HepG2 (cell line): ENCODE data around the gene POU3F1. TPM values are rescaled to one million over a fixed set of nuclear protein-coding genes. Genes with fewer than 3 reads are reported as not detected.

Experiments used
- ATAC-seq: fragments of 200-7000 bp; cut with Tn5 transposase; 3 replicates; pipeline ENCODE4 v1.9.1; 2020; ENCODE audit warnings: mild to moderate bottlenecking, moderate library complexity
- BruUV-seq: library from RNA; stranded (reverse); fragments of 400-500 nt; replicated peaks from 2 replicates; lab custom pipeline; 2021; lab: Mats Ljungman, UMichigan
- CTCF ChIA-PET: fragments of 300-600 bp; formaldehyde crosslinking; extraction: SDS; loops from one replicate; lab custom pipeline; 2021; ENCODE audit warnings: low total read pairs, inconsistent platforms, low intra/inter-chr PET ratio; lab: Yijun Ruan, JAX
- POLR2A ChIA-PET: fragments of 350-600 bp; sonication (Branson Sonifier 250); formaldehyde crosslinking; loops from one replicate; lab custom pipeline; 2020; ENCODE audit warnings: antibody characterized with exemption, inconsistent platforms; lab: Yijun Ruan, JAX
- DNase-seq: peaks from one replicate; pipeline ENCODE4 v3.0.0-alpha.2; 2015; ENCODE audit warnings: low spot score
- FAIRE-seq: peaks from 3 replicates; lab custom pipeline; 2011; peaks lifted over from hg19 to GRCh38; lab: Jason Lieb, UNC
- H2AFZ ChIP-seq: one replicate; pipeline ENCODE4 v1.6.1; 2011; ENCODE audit warnings: low read length, inconsistent platforms
- H3K27ac ChIP-seq: fragments of 300-600 bp; 3 replicates; pipeline ENCODE4 v1.8.0; 2011; ENCODE audit warnings: mixed run types, mild to moderate bottlenecking, mixed read lengths, low read length, inconsistent platforms; ENCODE audit not compliant: insufficient read depth; ENCODE audit errors: extremely low read length
- H3K27me3 ChIP-seq, 2 experiments: fragments of 200-600 bp in 1 of 2; 2 replicates in 1 of 2; 3 replicates in 1 of 2; pipeline versions ENCODE4 v1.6.0 to v1.8.0; 2011; ENCODE audit warnings: low read length in 2 of 2, mild to moderate bottlenecking in 2 of 2, moderate library complexity in 2 of 2, inconsistent platforms in 1 of 2; ENCODE audit not compliant: insufficient read depth in 2 of 2, control insufficient read depth in 1 of 2
- H3K36me3 ChIP-seq, 2 experiments: fragments of 200-600 bp in 1 of 2; replicated peaks in 1 of 2; 2 replicates in 1 of 2; 3 replicates in 1 of 2; pipeline versions ENCODE4 v1.5.1 to v1.8.0; 2011; ENCODE audit warnings: low read length in 2 of 2, inconsistent platforms in 1 of 2; ENCODE audit not compliant: insufficient read depth in 2 of 2, control insufficient read depth in 1 of 2
- H3K4me1 ChIP-seq: 2 replicates; pipeline ENCODE4 v1.5.1; 2012; ENCODE audit warnings: low read length, inconsistent platforms; ENCODE audit not compliant: insufficient read depth
- H3K4me2 ChIP-seq: 2 replicates; pipeline ENCODE4 v1.6.0; 2011; ENCODE audit warnings: low read depth, low read length, inconsistent platforms
- H3K4me3 ChIP-seq, 3 experiments: fragments of 200-600 bp in 1 of 3; sonication (generic), shearing (Covaris generic) in 1 of 3; replicated peaks in 1 of 3; 2 replicates each; pipeline ENCODE4 v1.5.1; 2011 to 2016; ENCODE audit warnings: low read length in 3 of 3, inconsistent platforms in 2 of 3, low read depth in 2 of 3, mild to moderate bottlenecking in 2 of 3, control low read depth in 1 of 3, mixed read lengths in 1 of 3; ENCODE audit not compliant: insufficient read depth in 1 of 3
- H3K79me2 ChIP-seq: one replicate; pipeline ENCODE4 v1.6.1; 2011; ENCODE audit warnings: low read length, inconsistent platforms; ENCODE audit not compliant: insufficient read depth
- H3K9ac ChIP-seq: 2 replicates; pipeline ENCODE4 v1.6.0; 2011; ENCODE audit warnings: mild to moderate bottlenecking, low read depth, low read length, inconsistent platforms; ENCODE audit not compliant: insufficient read depth
- H3K9me3 ChIP-seq: 2 replicates; pipeline ENCODE4 v1.5.1; 2012; ENCODE audit warnings: mild to moderate bottlenecking, low read length
- H4K20me1 ChIP-seq: 2 replicates; pipeline ENCODE4 v1.6.0; 2011; ENCODE audit warnings: inconsistent platforms, mild to moderate bottlenecking, low read length, moderate library complexity; ENCODE audit not compliant: insufficient read depth
- ATM ChIP-seq: fragments of 450-650 bp; IDR thresholded peaks from 2 replicates; pipeline ENCODE4 v1.7.1; 2017; ENCODE audit warnings: mild to moderate bottlenecking, borderline replicate concordance
- FOXM1 ChIP-seq: sonication (generic); formaldehyde crosslinking; IDR thresholded peaks from 2 replicates; pipeline ENCODE4 v1.5.0; 2020; ENCODE audit warnings: missing genetic modification reagents
- HIC2 ChIP-seq: sonication (generic); formaldehyde crosslinking; IDR thresholded peaks from 2 replicates; pipeline ENCODE4 v1.9.0; 2022; ENCODE audit warnings: low read depth, missing genetic modification reagents
- MLXIP ChIP-seq: sonication (generic); formaldehyde crosslinking; IDR thresholded peaks from 2 replicates; pipeline ENCODE4 v1.9.0; 2021; ENCODE audit warnings: missing genetic modification reagents, borderline replicate concordance
- RBAK ChIP-seq: sonication (generic); formaldehyde crosslinking; IDR thresholded peaks from 2 replicates; pipeline ENCODE4 v1.5.1; 2020; ENCODE audit warnings: mild to moderate bottlenecking, missing genetic modification reagents
- RELA ChIP-seq: sonication (generic); formaldehyde crosslinking; IDR thresholded peaks from 2 replicates; pipeline ENCODE4 v1.4.0; 2020; ENCODE audit warnings: missing genetic modification reagents
- SAP130 ChIP-seq: IDR thresholded peaks from 2 replicates; pipeline ENCODE4 v1.6.1; 2016; ENCODE audit warnings: low read depth
- SOX6 ChIP-seq, 2 experiments: fragments of 450-650 bp in 1 of 2; sonication (generic) in 1 of 2; formaldehyde crosslinking in 1 of 2; IDR thresholded peaks; 2 replicates each; pipeline versions ENCODE4 v1.4.0 to v1.6.1; 2017 to 2020; ENCODE audit warnings: antibody characterized with exemption in 1 of 2, mild to moderate bottlenecking in 1 of 2, missing genetic modification reagents in 1 of 2
- ZNF841 ChIP-seq: sonication (generic); formaldehyde crosslinking; IDR thresholded peaks from 2 replicates; pipeline ENCODE4 v1.8.1; 2023; ENCODE audit warnings: missing genetic modification reagents, borderline replicate concordance
- WGBS: methylation state at CpG from one replicate; pipeline ENCODE4 v1.1.6; 2017; ENCODE audit warnings: low lambda C conversion rate; 5-methylcytosine and 5-hydroxymethylcytosine counted together
- in situ Hi-C: cut with HindIII; loops from 2 replicates; pipeline ENCODE4 v1.10.0; 2017; ENCODE audit warnings: low pct_unique_long_range_greater_than_20kb; ENCODE audit not compliant: extremely low pct_ligation_motif_present
- intact Hi-C: fragments of 100-400 bp; cut with micrococcal nuclease; formaldehyde crosslinking; loops from one replicate; pipeline ENCODE4 v1.10.0; 2022; ENCODE audit not compliant: unreplicated experiment
- polyA plus RNA-seq, 8 experiments: library from polyadenylated mRNA; depleted of rRNA in 3 of 8; stranded (reverse) in 7 of 8; unstranded in 1 of 8; fragments of >200 nt; fragmentation: Illumina TruSeq in 4 of 8; extraction: Trizol in 4 of 8; gene quantifications; 2 replicates each; pipeline versions ENCODE4 v1.2.1 to v1.2.3, GENCODE V29; 2011 to 2016; ENCODE audit warnings: low read depth in 4 of 8, missing spikeins in 1 of 8, mixed read lengths in 1 of 8; ENCODE audit not compliant: insufficient read depth in 1 of 8
- total RNA-seq, 5 experiments: library from RNA; depleted of rRNA; stranded (reverse); fragments of >200 nt; fragmentation: Illumina TruSeq; extraction: Trizol; gene quantifications; 2 replicates each; pipeline ENCODE4 v1.2.3, GENCODE V29; 2016; ENCODE audit warnings: low read depth in 1 of 5
- TF ChIP-seq, protein P1 (sequence below): sonication (generic); formaldehyde crosslinking; IDR thresholded peaks from 2 replicates; pipeline ENCODE4 v1.4.0; 2020; ENCODE audit warnings: low read depth, missing genetic modification reagents

The POU3F1 gene
- total and polyA plus RNA-seq, 2 of the 13 experiments (the other 11 are each of a cell fraction or from before 2014, with no cell fraction given) = not detected

DNA sequence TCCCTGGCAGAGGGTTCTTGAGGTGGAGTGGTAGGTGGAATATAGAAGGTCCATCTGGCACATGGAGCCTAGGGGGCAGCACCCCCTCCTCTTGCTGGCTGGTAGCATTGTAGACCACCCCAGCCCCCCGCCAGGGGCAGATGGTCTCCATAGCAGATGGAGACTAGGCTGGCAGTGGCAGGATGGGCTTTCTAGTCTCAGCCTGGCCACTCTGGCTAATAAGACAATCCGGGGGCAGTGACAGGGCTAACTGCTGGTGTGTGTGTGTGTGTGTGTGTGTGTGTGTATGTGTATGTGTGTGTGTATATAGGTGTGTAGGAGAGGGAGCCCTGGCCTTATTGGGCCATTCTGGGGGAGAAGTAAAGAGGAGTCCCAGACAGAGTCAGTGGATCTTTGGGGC, 17.9 kb downstream of the POU3F1 start:
- H3K9ac ChIP-seq = no peak overlapping the region
- H3K4me2 ChIP-seq = no peak overlapping the region
- ChIA-PET CTCF (no interaction called here), POLR2A (interaction anchor here (1.2 kb wide), 1 partner anchor 16 kb away, joined by 3 read pairs; the partner anchor contains the start of gene UTP11)
- 94% methylated on average over 2 of the region's 2 CpGs for WGBS
- H4K20me1 ChIP-seq = no peaks in the 10 kb centered on the region
- no peak overlapping the region for H3K4me3 ChIP-seq
- no peak overlapping the region for H2AFZ ChIP-seq
- no TSS peak for BruUV-seq
- FAIRE-seq = no peak
- ATAC-seq = peak; percentile 9
- H3K36me3 ChIP-seq = peaks cover 8 to 16% of the 10 kb centered on the region in 2 experiments; a peak in 4 of 5 replicates
- in situ Hi-C loops (no loop called here), intact Hi-C loops (no loop called here)
- no peak overlapping the region for H3K27ac ChIP-seq
- H3K4me1 ChIP-seq = peaks cover 25% of the 10 kb centered on the region
- H3K27me3 ChIP-seq = no peaks in the 10 kb centered on the region
- no peaks in the 10 kb centered on the region for H3K79me2 ChIP-seq
- DNase-seq = no peak
- TF ChIP-seq, protein P1, sequence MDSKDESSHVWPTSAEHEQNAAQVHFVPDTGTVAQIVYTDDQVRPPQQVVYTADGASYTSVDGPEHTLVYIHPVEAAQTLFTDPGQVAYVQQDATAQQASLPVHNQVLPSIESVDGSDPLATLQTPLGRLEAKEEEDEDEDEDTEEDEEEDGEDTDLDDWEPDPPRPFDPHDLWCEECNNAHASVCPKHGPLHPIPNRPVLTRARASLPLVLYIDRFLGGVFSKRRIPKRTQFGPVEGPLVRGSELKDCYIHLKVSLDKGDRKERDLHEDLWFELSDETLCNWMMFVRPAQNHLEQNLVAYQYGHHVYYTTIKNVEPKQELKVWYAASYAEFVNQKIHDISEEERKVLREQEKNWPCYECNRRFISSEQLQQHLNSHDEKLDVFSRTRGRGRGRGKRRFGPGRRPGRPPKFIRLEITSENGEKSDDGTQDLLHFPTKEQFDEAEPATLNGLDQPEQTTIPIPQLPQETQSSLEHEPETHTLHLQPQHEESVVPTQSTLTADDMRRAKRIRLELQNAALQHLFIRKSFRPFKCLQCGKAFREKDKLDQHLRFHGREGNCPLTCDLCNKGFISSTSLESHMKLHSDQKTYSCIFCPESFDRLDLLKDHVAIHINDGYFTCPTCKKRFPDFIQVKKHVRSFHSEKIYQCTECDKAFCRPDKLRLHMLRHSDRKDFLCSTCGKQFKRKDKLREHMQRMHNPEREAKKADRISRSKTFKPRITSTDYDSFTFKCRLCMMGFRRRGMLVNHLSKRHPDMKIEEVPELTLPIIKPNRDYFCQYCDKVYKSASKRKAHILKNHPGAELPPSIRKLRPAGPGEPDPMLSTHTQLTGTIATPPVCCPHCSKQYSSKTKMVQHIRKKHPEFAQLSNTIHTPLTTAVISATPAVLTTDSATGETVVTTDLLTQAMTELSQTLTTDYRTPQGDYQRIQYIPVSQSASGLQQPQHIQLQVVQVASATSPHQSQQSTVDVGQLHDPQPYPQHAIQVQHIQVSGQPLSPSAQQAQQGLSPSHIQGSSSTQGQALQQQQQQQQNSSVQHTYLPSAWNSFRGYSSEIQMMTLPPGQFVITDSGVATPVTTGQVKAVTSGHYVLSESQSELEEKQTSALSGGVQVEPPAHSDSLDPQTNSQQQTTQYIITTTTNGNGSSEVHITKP (CRISPR knock-in tag) = no peak
- TF ChIP-seq MLXIP (CRISPR knock-in tag) (no peak), FOXM1 (CRISPR knock-in tag) (no peak), RELA (CRISPR knock-in tag) (no peak), ATM (no peak), RBAK (CRISPR knock-in tag) (no peak), ZNF841 (CRISPR knock-in tag) (no peak), SAP130 (CRISPR knock-in tag) (no peak), SOX6 (IDR thresholded peaks at IDR 0.05) (no peak), SOX6 (CRISPR knock-in tag; IDR thresholded peaks at IDR 0.05) (no peak), HIC2 (CRISPR knock-in tag) (no peak)
- H3K9me3 ChIP-seq = no peaks in the 10 kb centered on the region
